IPS-NIHi11 (cell line): ENCODE results near the gene PTPRS.
A peak's percentile ranks its signal among the peaks of the same experiment; 100 is the strongest.
"Not testable (repeated sequence)": the region's sequence is repeated elsewhere in the genome, so short reads cannot be mapped to it uniquely, and the experiment has no call there.

Experiments
- DNase-seq: peaks from one replicate; pipeline ENCODE4 v3.0.0; 2012; ENCODE audit warnings: mixed read lengths, low spot score

PTPRS gene

DNA sequence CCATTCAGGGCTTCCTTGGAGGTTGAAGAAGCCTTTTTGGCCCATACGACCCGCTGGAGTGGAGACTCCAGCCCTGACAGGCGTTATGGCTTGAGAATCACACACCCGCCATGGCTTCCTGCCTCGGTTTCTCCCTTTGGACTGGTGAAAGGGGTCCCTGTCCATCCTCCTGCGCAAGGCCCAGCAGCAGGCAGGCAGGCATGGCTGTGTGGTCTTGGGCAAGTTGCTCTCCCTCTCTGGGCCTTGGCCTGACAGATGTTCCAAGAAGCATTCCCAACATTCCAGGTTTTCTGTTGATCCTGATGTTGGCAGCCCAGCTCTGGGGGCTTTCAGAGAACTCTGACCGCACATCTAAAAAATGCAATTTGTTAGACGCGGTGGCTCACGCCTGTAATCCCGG, 8.1 kb downstream of the PTPRS start:
- no peak for DNase-seq

DNA sequence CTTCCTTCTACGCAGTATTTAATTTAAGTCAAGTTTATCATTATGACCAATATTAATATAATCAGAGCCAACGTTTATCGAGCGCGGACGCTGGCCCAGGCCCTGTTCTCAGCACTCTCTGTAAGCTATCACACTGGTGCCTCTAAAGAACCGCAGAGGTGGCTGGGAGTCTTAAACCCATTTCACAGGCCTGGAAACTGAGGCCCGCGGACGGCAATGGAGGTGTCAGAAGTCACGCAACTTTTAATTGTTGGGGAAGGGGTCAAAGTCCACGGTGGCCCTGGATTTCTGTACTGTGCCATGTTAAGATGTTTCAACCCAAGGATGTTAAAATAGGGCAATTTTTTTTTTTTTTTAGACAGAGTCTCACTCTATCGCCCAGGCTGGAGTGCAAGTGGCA, 8.8 kb downstream of the PTPRS start:
- DNase-seq, result no peak

DNA sequence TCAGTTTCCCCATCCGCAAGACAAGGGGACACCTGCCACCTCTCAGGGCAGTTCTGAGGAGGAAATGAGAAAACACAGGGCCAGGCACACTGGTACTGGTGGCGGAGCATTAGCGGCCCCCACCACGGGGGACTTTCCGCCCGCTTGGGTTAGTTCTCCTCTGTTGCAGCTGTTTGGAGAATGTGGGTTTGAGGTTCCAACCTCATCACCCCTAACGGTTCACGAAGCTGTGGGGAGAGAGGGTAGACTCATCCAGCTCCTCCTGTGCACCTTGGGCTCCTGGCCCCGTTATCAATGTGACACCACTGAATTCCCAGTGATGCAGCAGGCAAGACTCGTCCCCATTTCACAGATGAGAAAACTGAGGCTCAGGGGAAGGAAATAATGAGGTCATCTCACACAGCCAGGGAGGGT, 10.3 kb downstream of the PTPRS start:
- no peak for DNase-seq

- no peak for DNase-seq
These were observed 11.5 kb downstream of the PTPRS start for GRCh38 chr19:5329141-5329540.

- not testable (repeated sequence) for DNase-seq
These were observed 12.2 kb downstream of the PTPRS start for GRCh38 chr19:5328407-5328806.

DNA sequence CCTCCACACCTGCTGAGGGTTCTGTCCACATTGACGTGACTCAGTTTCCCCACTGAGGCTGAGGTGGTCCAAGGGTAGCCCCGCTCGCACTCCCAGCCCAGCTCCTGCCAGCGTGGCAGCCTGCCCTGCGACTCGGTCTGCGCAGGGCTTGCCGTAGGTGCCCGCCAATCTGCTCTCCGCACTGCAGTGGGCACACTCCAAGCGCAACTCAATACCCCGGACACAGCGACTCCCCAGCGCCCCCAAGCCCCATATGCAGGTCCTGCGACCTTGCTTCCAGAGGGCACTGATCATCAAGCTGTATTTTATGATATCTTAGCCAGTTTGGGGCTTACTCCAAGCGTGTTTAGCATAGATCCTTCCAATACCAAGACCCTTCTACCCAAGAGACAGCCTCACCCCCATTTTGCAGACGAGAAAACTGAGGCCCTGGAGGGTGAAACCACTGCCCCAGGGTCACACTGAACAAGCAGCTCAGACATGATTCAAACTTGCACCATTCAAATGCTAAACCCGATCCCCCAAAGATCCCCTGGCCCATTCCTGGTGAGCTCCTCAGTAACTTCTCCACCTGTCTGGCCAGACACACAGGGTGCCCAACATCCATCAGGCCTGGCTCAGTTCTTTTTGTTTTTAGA, 13.5 kb downstream of the PTPRS start:
- DNase-seq, result no peak

DNA sequence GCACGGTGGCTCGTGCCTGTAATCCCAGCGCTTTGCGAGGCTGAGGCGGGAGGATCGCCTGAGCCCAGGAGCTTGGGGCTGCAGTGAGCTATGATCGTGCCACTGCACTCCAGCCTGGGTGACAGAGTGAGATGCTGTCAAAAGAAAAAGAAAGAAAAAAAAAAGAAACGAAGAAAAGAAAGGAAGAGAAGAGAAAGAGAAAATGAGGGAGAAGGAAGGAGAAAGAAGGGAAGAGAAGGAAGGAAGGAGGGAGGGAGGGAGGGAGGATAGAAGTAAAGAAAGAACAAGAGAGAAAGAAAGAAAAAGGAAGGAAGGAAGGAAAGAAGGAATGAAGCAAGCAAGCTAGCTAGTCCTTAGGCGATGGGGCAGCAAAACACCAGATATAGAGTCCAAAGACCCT, 14.1 kb downstream of the PTPRS start:
- DNase-seq, result no peak

DNA sequence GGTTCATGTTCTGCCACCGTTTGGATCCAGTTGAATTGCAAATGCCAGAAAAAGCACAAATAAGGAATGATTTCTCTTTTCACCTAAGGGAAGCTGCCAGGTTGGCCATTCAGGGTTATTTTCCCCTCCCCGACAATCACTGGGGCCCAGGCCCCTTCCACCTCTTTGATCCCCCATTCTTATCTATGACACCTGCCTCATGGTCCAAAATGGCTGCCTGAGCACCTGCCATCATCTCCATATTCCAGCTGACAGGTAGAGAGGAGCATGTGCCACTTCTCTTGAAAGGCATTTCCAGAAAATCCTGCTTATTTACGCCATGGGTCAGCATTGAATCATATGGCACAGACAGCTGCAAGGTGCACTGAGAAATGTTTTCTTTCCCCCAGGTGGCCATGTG, 15.7 kb downstream of the PTPRS start:
- no peak for DNase-seq

- no peak for DNase-seq
These were observed 17.2 kb downstream of the PTPRS start for GRCh38 chr19:5323475-5323811.

GRCh38 chr19:5321851-5322681, 18.5 kb downstream of the PTPRS start:
- peak; percentile 49 for DNase-seq

- no peak for DNase-seq
These were observed 19.5 kb downstream of the PTPRS start for GRCh38 chr19:5321066-5321642.

GRCh38 chr19:5319516-5319915, 21.1 kb downstream of the PTPRS start:
- no peak for DNase-seq

DNA sequence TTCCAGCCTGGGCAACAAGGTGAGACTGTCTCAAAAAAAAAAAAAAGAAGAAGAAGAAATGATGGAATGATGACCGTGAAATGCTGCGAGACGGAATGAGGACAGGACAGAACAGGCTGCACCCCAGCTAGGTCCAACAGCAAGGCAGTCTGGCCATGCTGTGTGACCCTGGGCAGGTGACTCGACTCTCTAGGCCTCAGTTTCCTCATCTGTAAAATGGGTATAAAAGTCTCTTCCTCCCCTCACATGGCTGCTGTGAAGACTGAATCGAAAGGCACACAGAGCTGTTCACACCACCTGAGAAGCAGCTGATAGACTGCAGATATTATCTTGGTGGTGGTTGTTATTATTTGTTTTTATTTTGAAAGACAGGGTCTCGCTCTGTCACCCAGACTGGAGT, 22.3 kb downstream of the PTPRS start:
- DNase-seq, result no peak

GRCh38 chr19:5317321-5317720, 23.3 kb downstream of the PTPRS start:
- no peak for DNase-seq

DNA sequence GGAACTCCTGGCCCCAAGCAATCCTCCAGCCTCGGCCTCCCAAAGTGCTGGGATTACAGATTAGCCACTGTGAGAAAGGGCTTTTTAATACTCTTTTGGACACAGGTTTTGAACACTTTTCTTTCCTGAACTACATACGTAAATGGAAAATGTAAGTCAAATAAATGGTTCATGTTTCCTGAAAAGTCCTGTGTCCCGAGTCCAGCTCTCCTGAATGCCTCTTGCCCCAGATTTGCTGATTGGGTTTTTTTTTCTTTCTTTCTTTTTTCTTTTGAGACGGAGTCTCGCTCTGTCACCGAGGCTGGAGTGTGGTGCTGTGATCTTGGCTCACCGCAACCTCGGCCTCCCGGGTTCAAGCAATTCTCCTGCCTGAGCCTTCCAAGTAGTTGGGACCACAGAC, 24.5 kb downstream of the PTPRS start:
- DNase-seq, result no peak

DNA sequence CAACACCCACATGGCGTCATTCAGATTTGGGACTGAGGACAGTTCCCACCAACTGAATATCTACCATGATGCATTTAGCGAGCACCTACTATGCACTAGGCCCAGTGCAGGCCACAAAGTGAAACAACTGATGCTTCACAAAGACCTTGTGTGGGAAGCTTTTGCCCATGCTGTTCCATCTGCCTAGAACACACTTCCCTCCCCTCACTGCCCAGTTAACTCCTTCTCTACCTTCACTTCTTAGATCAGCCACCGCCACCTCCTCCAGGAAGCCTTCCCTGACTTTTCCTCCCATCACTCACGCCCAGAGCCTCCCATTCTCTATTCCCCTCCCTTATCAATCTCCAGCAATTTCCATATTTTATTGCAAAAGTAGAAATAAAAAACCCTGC, 25.7 kb downstream of the PTPRS start:
- no peak for DNase-seq

- no peak for DNase-seq
These were observed 26.4 kb downstream of the PTPRS start for GRCh38 chr19:5314012-5314906.

GRCh38 chr19:5313307-5313706, 27.3 kb downstream of the PTPRS start:
- no peak for DNase-seq

DNA sequence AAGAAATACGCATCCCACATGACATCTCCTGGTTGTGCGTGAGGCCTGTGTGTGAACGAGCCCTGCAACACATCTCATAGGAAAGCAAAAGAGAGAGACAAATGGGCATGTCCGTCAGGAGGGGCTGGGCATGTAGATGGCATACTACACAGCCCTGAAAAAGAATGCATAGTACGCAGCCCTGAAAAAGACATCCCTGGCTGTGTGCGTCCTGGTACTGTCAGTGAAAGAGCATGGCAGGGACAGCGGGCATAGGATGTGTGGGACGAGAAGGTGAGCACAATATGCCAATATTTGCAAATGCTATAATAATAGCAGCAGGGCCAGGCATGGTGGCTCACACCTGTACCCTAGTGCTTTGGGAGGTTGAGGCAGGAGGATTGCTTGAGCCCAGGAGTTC, 28.6 kb downstream of the PTPRS start:
- no peak for DNase-seq

DNA sequence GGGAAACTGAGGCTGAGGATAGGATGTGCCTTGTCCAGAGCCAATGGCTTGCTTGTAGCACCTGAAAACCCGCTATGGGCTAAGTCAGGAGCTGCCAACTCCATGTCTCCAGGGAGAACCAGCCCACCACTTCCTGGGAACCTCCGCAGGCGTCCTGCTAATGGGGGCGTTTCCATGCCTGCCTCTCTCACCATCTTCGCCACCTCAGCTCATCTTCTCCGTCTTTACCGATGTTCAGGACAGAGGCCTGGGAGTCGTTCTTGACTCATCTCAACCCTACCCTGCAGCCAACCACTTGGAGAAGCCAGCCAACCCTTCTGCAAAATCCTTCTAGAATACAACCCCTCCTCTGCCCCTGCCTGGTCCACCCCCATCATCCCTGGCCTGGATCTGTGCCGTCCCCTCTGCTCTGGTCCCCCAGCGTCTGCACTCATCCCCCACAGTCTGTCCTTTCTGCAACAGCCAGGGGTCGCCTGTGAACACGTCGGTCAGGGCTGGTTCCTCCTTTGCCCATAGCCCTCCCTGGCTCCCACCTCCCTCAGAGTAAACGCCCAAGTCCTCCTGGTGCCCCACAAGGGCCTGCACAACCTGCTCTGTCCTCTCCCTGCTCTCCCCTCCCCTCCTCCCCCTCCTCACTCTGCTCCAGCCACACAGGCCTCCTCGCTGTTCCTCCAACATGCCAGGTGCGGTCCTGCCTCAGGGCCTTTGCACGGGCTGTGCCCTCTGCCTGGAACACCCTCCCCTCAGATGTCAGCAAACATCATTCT, 31.0 kb downstream of the PTPRS start:
- peak; percentile 43 for DNase-seq
